Activated CD4-positive, alpha-beta T cell treated with anti-CD3 and anti-CD28 coated beads for 4 hours (primary cell): ENCODE measurements around the gene CHRNB2.

Source experiments
- DNase-seq, 2 donors: peaks; one replicate each; pipeline ENCODE4 v3.0.0-alpha.2; 2020

CHRNB2 gene

GRCh38 chr1:154614247-154614646 lies 46.7 kb downstream of the CHRNB2 start:
- no peak for DNase-seq

- no peak for DNase-seq
These were observed 47.3 kb downstream of the CHRNB2 start for GRCh38 chr1:154614901-154615300.

GRCh38 chr1:154615411-154615810 lies 47.8 kb downstream of the CHRNB2 start:
- no peak for DNase-seq

- DNase-seq: no peak
These were observed 49.2 kb downstream of the CHRNB2 start for GRCh38 chr1:154616659-154617345.

GRCh38 chr1:154619181-154619948 lies 51.8 kb downstream of the CHRNB2 start:
- DNase-seq: no peak

- DNase-seq: no peak
These were observed 53.2 kb downstream of the CHRNB2 start for GRCh38 chr1:154620751-154621150.

DNA sequence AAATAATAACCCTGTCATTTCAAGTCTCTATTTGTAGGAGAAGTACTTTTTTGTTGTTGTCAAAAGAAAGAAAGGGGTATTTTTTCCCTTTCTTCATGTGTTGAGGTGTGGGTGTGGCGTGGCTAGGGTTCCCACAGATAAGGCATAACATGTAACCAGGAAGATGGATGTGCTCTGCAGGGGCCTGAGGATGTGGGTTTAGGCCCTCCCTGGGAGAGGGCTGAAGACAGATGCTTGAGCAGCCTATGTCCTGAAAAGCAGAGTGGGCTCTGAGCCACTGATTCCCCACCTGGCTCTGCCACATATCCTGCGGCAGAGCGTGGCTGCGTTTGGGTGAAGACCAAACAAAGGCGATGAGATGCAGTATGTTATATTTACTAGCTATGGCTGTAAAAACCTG lies 54.3 kb downstream of the CHRNB2 start:
- no peak for DNase-seq

DNA sequence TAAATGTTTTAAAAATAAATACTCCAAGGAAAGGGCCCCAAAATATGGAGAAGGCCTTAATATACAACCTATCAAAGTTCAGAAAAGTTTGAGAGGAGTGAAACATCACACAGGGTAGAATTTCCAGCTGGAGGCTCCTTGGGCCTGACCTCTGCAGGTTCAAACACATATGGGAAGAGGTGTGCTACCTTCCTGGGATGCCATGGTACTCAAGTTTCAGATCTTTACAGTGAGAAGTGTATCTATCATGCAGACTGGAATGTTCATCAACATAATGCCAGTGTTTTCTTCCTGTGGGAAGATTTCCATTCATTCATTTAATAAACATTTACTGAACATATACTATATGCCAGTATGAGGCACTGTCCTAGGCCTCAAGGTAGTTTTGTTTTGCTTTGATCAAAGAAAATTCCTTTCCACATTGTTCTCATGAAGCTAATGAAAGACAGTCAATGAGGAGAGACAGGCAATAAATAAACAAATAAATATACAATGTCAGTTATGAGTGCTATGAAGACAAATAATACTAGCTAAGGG lies 55.0 kb downstream of the CHRNB2 start:
- no peak for DNase-seq

GRCh38 chr1:154623358-154623757 lies 55.8 kb downstream of the CHRNB2 start:
- DNase-seq: no peak

DNA sequence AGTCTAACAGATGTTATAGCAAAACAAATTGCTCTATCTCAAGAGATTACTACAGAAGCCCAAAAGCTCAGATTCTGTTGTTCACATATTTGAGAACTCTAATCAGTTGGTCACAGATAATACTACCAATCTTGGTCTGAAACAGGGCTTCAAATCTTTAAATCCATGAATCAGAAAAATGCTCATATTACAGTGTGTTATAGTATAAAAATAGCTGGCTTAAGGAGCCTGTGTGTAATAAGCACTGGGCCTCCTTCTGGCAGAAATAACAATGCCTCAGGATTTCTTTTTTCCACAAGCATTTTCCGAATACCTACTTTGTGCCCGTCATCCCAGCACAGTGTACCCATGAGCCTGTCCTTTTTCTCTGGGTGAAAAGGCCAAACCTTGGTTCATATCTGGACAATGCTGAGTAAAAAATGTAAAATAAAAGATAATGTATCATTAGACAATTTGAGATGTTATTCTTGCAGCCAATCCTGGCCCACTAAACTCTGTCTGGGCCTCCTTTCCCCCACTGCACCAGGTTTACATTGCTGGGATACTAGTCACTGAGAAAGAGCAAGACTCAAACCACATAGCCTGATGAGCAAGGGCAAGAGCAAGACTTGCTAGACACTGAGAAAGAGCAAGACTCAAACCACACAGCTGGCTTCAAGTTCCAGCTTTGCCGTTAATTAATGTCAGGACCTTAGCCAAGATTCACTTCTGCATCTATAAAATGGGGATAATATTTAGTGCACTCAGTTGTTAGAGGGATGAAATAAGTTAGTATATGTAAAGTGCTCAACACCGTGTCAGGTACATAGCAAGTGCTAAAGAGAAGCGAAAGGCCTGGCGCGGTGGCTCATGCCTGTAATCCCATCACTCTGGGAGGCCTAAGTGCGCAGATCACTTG lies 57.4 kb downstream of the CHRNB2 start:
- DNase-seq: no peak

- DNase-seq: no peak
These were observed 59.1 kb downstream of the CHRNB2 start for GRCh38 chr1:154626456-154627256.

- DNase-seq: peak; percentile 87 to 97
These were observed 59.9 kb downstream of the CHRNB2 start for GRCh38 chr1:154627257-154628120.

DNA sequence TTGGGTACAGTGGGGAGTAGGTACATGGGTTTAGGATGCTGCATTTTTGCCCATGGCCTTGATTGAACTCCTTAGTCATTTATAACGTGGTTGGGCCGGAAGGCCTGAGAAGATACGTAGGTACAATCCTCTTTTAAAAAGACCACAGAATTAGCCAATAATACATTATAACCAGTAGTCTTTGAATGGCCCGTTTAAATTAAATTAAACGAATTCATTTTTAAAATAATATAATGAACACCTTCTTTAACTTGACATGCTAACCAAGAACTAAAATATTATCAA lies 60.5 kb downstream of the CHRNB2 start:
- no peak for DNase-seq

DNA sequence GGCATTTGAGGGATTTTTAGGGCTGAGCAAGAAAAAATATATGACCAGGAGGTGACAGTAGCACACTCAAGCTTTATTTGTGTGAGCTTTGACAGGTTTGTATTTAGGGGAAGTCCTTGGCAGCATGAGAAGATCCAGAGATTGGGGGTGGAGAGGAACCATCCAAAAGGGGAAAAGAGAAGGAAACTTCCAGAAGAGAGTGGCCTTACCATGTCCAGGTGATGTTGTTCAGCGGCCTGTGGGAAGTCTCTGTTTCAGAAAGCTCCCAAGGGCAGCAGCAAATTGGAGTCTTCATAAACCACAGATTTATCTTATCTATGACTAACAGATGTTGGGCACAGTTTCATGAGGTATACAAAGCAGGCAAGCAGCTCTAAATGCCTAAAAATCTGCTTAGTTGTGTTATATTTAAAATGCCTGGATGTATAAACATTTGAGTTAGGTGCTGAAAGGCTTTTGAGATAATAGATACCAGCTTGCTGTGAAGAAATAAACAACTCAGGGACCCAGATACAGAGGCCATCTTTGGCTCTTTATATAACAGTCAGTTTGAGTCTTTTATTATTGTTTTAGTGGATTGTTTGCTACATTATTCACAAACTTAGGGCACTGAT lies 61.6 kb downstream of the CHRNB2 start:
- no peak for DNase-seq
